Measurements from ENCODE around the gene MYL2.

The MYL2 gene

DNA sequence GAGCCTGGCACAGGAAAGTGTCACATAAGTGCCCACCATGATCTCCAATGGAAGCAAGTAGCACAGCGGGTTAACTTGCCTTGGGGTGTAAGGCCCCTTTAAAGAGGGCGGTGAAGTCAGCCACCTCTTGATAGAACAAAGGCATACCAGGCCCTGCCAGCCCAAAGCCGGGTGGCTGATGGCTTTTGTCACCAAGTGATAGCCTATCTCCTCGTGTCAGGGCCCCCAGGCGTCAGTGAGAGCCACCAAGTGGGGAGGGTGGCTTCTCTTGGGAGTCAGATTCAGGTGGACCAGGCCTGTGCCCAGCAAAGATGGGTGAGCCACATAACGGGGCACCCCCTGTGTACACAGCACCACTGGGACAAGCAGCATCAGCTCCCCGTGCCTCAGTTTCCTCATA is 8.3 kb upstream of the MYL2 start:
- DNase-seq, result no peak

DNA sequence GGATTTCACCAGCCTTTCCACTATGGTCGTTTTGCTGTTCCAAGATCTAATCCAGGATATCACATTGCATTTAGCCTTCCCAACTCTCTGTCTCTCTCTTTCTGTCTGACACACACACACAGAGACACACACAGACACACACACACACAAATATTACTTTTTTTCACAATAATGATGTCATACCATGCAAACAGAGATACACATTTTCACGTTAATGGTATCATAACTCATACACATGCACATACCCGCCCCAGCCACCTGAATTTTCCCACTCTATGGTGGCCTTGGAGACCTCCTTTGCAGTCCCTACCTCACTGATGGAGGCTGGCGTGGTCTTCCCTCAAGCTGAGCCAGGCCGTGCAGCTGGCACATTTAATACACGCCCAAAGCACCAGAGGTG is 7.2 kb upstream of the MYL2 start:
- no peak for DNase-seq

DNA sequence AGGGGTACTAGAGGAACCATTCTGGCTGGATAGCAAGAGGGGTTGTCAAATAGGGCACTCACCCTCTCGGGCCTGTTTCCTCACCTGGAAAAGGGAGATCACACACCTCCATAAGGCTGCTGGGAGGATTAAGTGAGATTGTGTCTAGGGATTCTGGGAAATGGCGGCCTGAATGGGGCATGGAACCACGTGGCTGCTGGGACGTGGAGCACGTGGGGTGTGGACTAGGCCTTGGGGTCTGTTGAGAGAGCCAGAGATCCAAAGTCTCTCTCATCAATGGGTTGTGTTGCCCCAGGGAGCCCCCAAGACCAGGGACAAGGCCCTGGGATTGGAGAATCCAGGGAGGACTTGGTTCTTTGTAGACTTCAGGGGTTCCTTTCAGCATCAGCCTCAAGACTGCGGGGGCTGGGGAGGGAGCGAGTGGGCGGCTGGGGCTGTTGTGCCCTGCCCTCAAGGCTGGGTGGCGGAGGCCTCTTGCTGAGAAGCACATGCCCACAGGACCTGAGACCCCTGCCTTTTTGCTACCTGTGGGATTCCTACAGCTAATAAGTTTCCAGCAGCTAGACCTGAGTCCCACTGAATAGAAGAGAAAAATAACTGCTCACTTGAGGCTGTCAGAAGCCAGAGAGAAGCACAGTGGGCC is 3.4 kb upstream of the MYL2 start:
- no peak for DNase-seq

DNA sequence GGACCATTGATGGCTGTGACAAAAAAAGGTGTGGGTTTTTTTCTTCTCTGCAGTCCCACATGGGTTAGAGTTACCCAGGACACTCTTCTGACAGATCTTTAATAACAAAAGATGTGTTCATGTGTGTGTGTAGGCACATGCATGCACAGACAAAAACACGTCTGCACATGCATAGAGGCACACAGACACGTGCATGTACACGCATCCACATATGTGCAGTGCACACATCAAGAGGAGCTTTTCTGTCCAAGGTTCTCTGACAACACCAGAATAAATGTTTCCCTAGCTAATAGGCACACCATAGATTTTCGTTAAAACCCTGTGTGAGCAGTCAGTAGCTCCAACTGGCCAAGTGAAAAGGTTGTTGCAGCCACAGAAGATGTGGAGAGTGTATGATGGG is 2.8 kb upstream of the MYL2 start:
- DNase-seq, result no peak

DNA sequence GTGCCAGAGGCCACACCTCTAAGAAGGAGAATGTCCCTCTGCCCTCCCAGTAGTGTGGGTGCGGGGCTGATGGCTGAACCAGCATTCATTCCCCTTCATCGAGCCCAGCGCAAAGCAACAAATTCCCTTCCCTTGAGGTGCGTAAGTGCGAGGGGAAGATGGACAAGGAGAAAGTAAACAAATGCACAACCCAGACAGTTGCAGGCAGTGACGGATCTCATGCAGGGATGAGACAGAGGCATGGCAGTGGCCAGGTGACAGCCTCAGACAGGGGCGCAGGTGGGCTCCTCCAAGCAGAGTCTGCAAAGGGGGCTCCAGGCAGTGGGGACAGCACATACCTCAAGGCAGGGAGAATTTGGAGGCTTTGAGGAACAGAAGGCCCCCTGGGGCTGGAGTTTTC is 2.3 kb upstream of the MYL2 start:
- DNase-seq, result no peak

- no peak for DNase-seq
Measured at GRCh38 chr12:110921262-110921661, 883 bp upstream of the MYL2 start.

DNA sequence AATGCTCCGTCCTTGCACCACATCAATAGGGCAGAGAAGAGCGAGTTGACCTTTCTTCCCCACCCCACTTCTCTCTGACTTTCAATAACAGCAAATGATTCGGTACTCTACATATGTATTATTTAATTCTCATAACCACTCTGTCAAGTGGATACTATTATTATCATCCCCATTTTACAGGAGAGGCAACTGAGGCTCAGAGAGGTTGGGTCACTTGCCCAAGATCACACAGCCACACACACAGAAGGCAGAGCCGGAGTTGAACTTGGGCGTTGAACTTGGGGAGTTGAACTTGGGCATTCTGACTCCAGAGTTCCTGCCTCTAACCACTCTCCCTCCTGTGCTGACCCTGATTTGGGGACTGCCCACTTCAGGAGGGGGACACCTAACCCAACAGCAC is 659 bp downstream of the MYL2 start:
- DNase-seq, result no peak

DNA sequence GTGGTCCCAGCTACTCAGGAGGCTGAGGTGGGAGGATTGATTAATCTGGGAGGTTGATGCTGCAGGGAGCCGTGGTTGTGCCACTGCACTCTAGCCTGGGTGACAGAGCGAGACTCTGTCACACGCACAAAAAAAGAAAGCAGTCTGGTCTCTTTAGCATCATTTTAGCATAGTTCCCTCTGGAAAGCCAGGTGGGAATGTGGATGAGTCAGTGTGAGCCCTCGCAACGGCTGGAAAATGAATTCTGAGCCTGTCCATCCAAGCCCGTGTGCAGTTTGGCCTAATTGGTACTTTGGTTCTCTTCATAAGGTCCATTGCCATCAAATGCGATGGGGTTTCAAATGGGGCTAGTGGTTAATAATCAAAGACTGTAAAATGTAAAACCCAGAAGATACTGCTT is 2.4 kb downstream of the MYL2 start:
- no peak for DNase-seq

DNA sequence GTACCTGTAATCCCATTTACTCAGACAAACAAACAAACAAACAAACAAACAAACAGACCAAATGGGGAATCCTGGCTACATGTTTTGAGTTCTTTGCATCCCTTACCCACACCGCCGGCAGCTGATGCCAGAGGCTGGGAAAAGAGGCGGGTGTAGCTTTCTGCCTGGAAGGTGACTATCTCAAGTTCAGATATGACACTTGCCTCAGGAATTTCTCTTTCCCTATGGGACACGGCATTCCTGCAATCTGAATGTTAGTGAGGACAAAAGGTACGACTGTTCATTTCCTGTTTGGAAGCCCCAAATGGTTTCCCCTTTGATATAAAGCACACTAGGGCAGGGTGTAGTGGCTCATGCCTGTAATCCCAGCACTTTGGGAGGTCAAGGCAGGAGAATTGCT is 2.9 kb downstream of the MYL2 start:
- no peak for DNase-seq

- no peak for DNase-seq
Measured at GRCh38 chr12:110916295-110916875, 4.0 kb downstream of the MYL2 start.

GRCh38 chr12:110913119-110914056 is 7.0 kb downstream of the MYL2 start:
- no peak for DNase-seq

DNA sequence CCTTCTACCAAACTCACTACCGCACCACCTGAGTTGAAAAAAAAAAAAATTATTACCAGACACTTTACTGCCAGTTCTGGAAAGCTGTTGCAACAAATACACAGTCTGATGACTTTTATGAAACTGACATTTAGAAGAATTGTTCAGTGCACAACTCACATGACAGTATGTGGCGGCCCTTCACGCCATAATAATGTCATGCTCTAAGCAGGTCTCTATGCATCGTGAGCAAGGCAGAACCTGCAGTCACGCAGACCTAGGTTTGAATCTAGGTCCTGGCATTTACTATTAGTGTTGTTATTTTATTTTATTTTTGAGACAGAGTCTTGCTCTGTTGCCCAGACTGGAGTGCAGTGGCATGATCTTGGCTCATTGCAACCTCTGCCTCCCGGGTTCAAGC is 8.1 kb downstream of the MYL2 start:
- no peak for DNase-seq

- no peak for DNase-seq
Measured at GRCh38 chr12:110908377-110909152, 11.8 kb downstream of the MYL2 start.

DNA sequence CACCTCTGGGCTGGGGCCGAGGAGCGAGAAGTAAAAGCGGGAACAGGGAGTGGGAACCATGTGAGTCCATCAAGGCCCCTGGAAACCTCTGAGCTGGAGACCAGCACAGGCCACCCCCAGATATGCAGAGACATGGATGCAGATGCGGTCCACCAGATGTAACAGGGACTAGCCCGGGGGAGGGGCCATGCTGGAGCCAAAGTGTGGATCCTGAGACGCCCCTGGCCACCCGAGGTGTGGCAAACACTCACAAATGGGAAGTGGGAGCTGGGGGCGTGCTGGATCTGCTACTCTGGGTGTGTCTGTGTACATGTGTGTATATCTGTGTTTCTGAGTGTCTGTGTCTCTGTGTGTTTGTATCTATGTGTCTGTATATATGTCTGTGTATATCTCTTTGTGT is 12.8 kb downstream of the MYL2 start:
- no peak for DNase-seq

DNA sequence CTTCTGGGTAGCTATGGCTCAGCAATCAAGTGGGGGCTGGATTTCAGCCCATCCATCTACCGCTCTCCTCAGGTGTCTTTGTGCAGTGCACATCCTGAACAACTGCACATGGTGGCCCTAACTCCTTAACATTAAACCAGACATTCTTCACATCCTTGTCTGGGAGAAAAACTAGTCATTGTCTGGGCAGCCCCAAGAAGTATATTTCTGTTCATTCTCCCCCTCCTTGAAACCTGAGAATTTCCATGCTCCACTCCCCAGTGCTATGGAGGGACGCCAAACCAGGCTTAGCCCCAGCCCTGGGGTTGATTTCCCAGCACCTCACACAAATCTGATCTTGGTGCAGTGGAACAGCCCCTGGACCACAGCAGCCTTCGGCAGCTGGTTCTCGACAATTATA is 13.4 kb downstream of the MYL2 start:
- no peak for DNase-seq

DNA sequence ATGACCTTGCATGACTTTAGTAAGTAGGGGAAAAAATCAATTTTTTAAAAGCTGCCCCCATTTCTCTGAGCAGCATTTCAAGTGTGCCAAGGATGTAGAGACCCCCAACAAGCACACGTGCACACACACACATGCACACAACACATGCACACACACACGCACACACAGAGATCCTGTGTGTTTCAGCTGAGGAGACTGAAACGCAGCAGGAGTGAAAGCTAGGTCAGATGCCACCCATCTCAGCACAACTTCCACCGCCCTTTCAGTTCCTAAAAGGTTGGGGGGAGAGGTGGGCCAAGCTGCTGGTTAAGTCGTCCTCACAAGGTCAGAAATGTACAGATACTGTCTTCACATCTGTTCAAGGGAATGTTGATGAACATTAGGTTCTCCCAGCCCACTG is 13.9 kb downstream of the MYL2 start:
- DNase-seq, result no peak

GRCh38 chr12:110906083-110906482 is 14.3 kb downstream of the MYL2 start:
- DNase-seq, result no peak

DNA sequence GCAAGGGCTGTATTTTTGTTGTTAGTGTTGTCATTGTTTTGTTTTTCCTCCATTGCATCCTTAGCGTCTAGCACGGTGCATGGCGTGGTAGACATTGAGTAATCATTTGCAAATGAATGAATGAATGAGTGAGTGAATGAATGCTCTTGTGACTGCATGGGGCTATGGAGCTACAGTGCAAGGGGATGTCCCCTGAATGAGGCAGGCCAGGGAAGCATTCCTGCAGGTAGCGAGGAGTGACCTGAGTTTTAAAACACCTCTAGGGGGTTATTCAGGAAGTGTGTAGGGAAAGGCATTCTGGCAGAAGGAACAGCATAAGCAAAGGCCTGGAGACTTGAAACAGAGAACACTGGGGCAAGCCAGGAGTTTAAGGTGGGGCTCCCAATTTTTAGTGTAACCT is 16.9 kb downstream of the MYL2 start:
- no peak for DNase-seq

GRCh38 chr12:110901401-110901800 is 19.0 kb downstream of the MYL2 start:
- DNase-seq, result no peak

- no peak for DNase-seq
Measured at GRCh38 chr12:110896559-110896958, 23.8 kb downstream of the MYL2 start.

DNA sequence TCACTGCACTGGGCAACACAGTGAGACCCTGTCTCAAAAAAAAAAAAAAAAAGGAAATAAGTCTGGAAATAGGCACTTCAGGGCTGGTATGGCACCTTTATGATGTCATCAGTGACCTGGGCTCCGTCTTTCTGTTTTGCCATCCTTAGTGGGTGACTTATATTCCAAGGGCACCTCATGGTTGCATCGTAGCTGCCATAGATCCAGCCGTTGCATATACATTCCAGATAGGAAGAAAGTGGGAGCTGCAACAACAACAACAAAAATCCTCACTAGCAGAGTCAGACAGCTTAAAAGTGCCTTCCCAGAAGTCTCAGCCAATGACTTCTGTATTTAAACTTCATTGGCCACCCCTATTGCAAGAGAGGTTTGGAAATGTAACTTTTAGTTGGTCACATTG is 26.4 kb downstream of the MYL2 start:
- DNase-seq, result no peak

- no peak for DNase-seq
Measured at GRCh38 chr12:110889361-110889760, 31.0 kb downstream of the MYL2 start.

DNA sequence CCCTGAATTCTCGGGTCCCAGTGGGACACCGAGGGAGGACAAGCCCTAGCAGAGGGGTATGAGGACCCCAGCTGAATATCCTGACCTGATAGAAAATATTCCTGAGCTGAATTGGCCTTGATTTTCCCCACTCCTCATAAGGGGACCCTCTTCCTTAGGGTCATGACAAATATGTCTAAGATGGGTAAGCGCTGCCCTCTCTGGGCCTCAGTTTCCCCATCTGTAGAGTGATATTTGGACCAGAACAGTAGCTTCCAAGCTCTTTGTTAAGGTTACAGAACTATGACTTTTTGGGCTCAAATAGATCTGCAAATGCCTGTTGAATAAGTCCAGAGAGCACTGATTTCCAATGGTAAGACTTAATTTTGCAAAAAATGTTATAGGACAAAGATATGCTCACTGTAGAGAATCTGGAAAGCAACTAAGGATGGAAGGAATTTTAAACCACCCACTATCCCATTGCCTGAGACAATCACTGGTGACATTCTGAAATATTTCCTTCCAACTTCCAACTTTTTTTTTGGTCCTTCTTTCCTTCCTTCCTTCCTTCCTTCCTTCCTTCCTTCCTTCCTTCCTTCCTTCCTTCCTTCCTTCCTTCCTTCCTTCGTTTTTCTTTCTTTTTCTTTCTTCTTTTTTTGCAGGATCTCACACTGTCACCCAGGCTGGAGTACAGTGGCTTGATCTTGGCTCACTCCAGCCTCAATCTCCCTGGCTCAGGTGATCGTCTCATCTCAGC is 32.0 kb downstream of the MYL2 start:
- DNase-seq, result no peak
